BE2C (cell line): Measurements from ENCODE around the gene PATJ.

Source experiments
- DNase-seq: peaks from one replicate; pipeline ENCODE4 v3.0.0-alpha.2; 2020
- H3K27me3 ChIP-seq: fragments of 250-450 bp; sonication (Bioruptor Pico); 2 replicates; pipeline ENCODE4 v1.5.1; 2020; ENCODE audit warnings: mild to moderate bottlenecking
- H3K36me3 ChIP-seq: fragments of 250-450 bp; sonication (Bioruptor Pico); 2 replicates; pipeline ENCODE4 v1.5.1; 2020; ENCODE audit warnings: mild to moderate bottlenecking
- H3K4me1 ChIP-seq: fragments of 250-450 bp; sonication (Bioruptor Pico); 2 replicates; pipeline ENCODE4 v1.5.1; 2020
- H3K4me3 ChIP-seq: 2 replicates; pipeline ENCODE4 v1.5.1; 2011; ENCODE audit warnings: low read depth, low read length
- H3K9me3 ChIP-seq: fragments of 250-450 bp; sonication (Bioruptor Pico); 2 replicates; pipeline ENCODE4 v1.5.1; 2020
- CTCF ChIP-seq: IDR thresholded peaks from 2 replicates; pipeline ENCODE4 v1.5.1; 2012; ENCODE audit warnings: mild to moderate bottlenecking, low read depth, low read length

Gene PATJ

GRCh38 chr1:62034790-62035189 lies 292.5 kb downstream of the PATJ start:
- H3K4me1 ChIP-seq: no peaks in the 10 kb centered on the region
- no peaks in the 10 kb centered on the region for H3K36me3 ChIP-seq
- DNase-seq: no peak
- H3K4me3 ChIP-seq: no peak overlapping the region
- H3K27me3 ChIP-seq: no peaks in the 10 kb centered on the region
- no peaks in the 10 kb centered on the region for H3K9me3 ChIP-seq
- TF ChIP-seq CTCF: no peak

DNA sequence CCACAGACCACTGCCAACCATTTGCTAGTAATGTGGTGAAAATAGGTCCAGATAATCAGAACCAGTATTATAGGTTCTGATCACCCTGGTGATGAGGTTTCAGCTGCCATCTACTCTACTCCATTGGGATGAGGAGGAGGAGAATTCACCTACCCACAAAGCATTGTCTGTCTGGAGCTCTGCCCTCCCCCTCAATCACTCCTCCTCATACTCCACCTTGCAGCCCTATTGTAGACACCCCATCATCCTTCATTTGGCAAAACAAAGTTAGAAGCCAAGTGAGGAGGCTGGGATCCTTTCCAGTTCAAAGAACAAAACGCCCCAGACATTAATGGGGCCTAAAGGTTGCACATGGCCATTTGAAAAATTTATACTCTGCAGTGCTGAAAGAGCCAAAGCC lies 295.0 kb downstream of the PATJ start:
- no peaks in the 10 kb centered on the region for H3K36me3 ChIP-seq
- H3K4me1 ChIP-seq: no peaks in the 10 kb centered on the region
- no peak for DNase-seq
- no peaks in the 10 kb centered on the region for H3K9me3 ChIP-seq
- H3K27me3 ChIP-seq: no peaks in the 10 kb centered on the region
- TF ChIP-seq CTCF: no peak
- no peak overlapping the region for H3K4me3 ChIP-seq

DNA sequence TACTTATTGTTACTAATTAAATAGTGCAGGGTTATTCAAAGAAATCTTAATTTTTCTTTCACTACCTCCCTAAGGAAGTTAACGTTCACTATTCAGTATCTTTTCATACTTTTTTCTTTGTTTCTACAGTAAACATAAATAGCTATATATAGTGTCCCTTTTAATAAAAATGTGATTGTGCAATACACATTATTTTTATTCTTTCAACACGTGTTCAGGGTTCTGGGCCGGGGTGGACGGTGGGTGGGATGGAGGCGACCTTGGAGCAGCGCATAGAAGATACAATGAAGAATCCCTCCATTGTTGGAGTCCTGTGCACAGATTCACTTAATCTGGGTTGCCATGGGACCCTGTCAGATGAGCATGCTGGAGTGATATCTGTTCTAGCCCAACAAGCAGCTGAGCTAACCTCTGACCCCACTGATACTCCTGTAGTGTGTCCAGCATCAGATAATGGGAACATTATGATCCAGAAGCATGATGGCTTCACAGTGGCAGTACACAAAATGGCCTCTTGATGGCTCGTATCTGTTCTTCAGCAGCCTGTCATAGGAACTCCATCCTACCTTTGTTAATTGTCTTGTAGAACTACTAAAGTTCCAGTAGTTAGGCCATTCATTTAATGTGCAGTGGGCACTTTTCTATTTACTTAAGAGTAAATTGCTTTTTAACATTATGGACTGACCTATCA lies 296.5 kb downstream of the PATJ start:
- H3K4me1 ChIP-seq: no peaks in the 10 kb centered on the region
- no peaks in the 10 kb centered on the region for H3K9me3 ChIP-seq
- H3K4me3 ChIP-seq: no peak overlapping the region
- H3K36me3 ChIP-seq: no peaks in the 10 kb centered on the region
- H3K27me3 ChIP-seq: no peaks in the 10 kb centered on the region
- no peak for DNase-seq
- TF ChIP-seq CTCF: peak; percentile 36

GRCh38 chr1:62040450-62040849 lies 298.2 kb downstream of the PATJ start:
- H3K9me3 ChIP-seq: no peaks in the 10 kb centered on the region
- H3K4me3 ChIP-seq: no peak overlapping the region
- no peak for TF ChIP-seq CTCF
- H3K4me1 ChIP-seq: 0 out of 2 replicates have a peak, but pooled peaks cover under 1% of the 10 kb centered on the region
- no peaks in the 10 kb centered on the region for H3K36me3 ChIP-seq
- DNase-seq: no peak
- H3K27me3 ChIP-seq: no peaks in the 10 kb centered on the region

DNA sequence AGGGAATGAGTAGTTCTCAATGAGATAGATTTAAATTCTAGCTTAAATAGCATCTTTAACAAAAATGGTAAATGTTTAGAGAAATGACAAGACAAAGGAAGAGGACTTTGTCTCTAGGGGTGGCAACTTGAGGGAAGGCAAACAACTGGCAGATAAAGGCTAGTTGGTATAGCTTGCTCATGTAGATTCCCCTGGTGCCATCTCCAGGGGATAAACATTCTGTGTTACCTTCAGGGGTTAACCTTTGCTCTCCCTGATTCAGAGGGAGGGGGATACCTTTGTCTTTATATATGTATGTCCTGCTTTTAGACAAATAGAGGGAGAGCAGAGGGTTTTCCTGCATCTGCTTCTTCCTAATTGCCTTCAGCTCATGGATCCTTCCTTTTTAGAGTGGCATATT lies 298.7 kb downstream of the PATJ start:
- TF ChIP-seq CTCF: no peak
- H3K27me3 ChIP-seq: no peaks in the 10 kb centered on the region
- no peaks in the 10 kb centered on the region for H3K36me3 ChIP-seq
- no peaks in the 10 kb centered on the region for H3K9me3 ChIP-seq
- no peak overlapping the region for H3K4me3 ChIP-seq
- DNase-seq: no peak
- H3K4me1 ChIP-seq: peaks cover 4% of the 10 kb centered on the region; the same call in 1 of the 2 replicates

GRCh38 chr1:62043154-62043553 lies 300.9 kb downstream of the PATJ start:
- Histone ChIP-seq H3K4me1 (peaks cover 4% of the 10 kb centered on the region; the same call in 1 of the 2 replicates), H3K27me3 (no peaks in the 10 kb centered on the region), H3K9me3 (no peaks in the 10 kb centered on the region), H3K36me3 (no peaks in the 10 kb centered on the region), H3K4me3 (no peak overlapping the region)
- no peak for TF ChIP-seq CTCF
- DNase-seq: no peak
